ENCODE data around the gene WDR6. TPM values are rescaled to one million over a fixed set of nuclear protein-coding genes. Genes with fewer than 3 reads are reported as not detected.

Gene WDR6
- total and polyA plus RNA-seq, 10 of the 15 experiments (the other 5 are each of a cell fraction or from before 2014, with no cell fraction given) = 21.3 to 169 (median 107) TPM

GRCh38 chr3:48997102-48997635 is 10.0 kb upstream of the WDR6 start:
- TF ChIP-seq POLR2A (IDR thresholded peaks at IDR 0.05; ENCODE audit: low read depth, low read length) = peak; percentile 30; the same call in 1 of the 2 replicates
- no peak for TF ChIP-seq NRF1 (conservative IDR thresholded peaks at IDR 0.05; ENCODE audit: low read depth, low read length)
- ChIA-PET POLR2A (no interaction called here), CTCF (interaction anchor here (0.9 to 2.1 kb wide), 4 partner anchors 9 to 261 kb away, joined by 3 to 9 read pairs (median 5); partner anchors contain the start of gene WDR6), SMC1A (ENCODE audit: uncharacterized antibody, unreplicated experiment) (no interaction called here), RAD21 (ENCODE audit: unreplicated experiment) (interaction anchor here (1.0 kb wide), 1 partner anchor 9 kb away, joined by 3 read pairs; no protein-coding TSS in a partner anchor)
- ATAC-seq (no peak), FAIRE-seq (no peak), DNase-seq (ENCODE audit: low read depth, low spot score) (no peak)
- H3K9me3 ChIP-seq (replicated peaks; ENCODE audit: control insufficient read depth, insufficient read depth, low read length) = no peaks in the 10 kb centered on the region
- H2AFZ ChIP-seq (ENCODE audit: control insufficient read depth, low read depth, low read length) = no peak overlapping the region
- H3K9ac ChIP-seq (ENCODE audit: control insufficient read depth, insufficient read depth, low read length) = no peak overlapping the region
- no peak overlapping the region for H3K4me3 ChIP-seq
- no peaks in the 10 kb centered on the region for H3K4me1 ChIP-seq (ENCODE audit: control insufficient read depth, insufficient read depth, low read length)
- no TSS peak for BruUV-seq (replicated peaks)
- no peaks in the 10 kb centered on the region for H4K20me1 ChIP-seq (ENCODE audit: control insufficient read depth, insufficient read depth)
- intact Hi-C loops (cut with micrococcal nuclease; ENCODE audit: unreplicated experiment) = no loop called here
- no peaks in the 10 kb centered on the region for H3K36me3 ChIP-seq (ENCODE audit: control insufficient read depth in 2 of 2, insufficient read depth in 2 of 2, low read length in 1 of 2)
- H3K4me2 ChIP-seq (ENCODE audit: control insufficient read depth, insufficient read depth) = no peak overlapping the region
- in situ Hi-C loops (cut with MboI) = no loop called here
- H3K27ac ChIP-seq (ENCODE audit: control insufficient read depth, insufficient read depth) = no peak overlapping the region
- WGBS (ENCODE audit: insufficient coverage, insufficient replicate concordance, low lambda C conversion rate, missing lambda C conversion rate) = 96% methylated on average over 8 of the region's 8 CpGs
- no peaks in the 10 kb centered on the region for H3K27me3 ChIP-seq (replicated peaks in 1 of 2; ENCODE audit: control insufficient read depth in 2 of 2, insufficient read depth in 2 of 2, low read length in 1 of 2)
- H3K79me2 ChIP-seq (ENCODE audit: control insufficient read depth, insufficient read depth, low read length) = no peaks in the 10 kb centered on the region

GRCh38 chr3:48997714-48998637 is 9.2 kb upstream of the WDR6 start:
- Histone ChIP-seq H4K20me1 (ENCODE audit: control insufficient read depth, insufficient read depth) (no peaks in the 10 kb centered on the region), H3K27ac (ENCODE audit: control insufficient read depth, insufficient read depth) (no peak overlapping the region), H3K27me3 (replicated peaks in 1 of 2; ENCODE audit: control insufficient read depth in 2 of 2, insufficient read depth in 2 of 2, low read length in 1 of 2) (no peaks in the 10 kb centered on the region), H3K9ac (ENCODE audit: control insufficient read depth, insufficient read depth, low read length) (no peak overlapping the region), H3K4me1 (ENCODE audit: control insufficient read depth, insufficient read depth, low read length) (no peaks in the 10 kb centered on the region), H3K9me3 (replicated peaks; ENCODE audit: control insufficient read depth, insufficient read depth, low read length) (no peaks in the 10 kb centered on the region), H3K36me3 (ENCODE audit: control insufficient read depth in 2 of 2, insufficient read depth in 2 of 2, low read length in 1 of 2) (no peaks in the 10 kb centered on the region), H2AFZ (ENCODE audit: control insufficient read depth, low read depth, low read length) (no peak overlapping the region), H3K4me2 (ENCODE audit: control insufficient read depth, insufficient read depth) (no peak overlapping the region), H3K4me3 (no peak overlapping the region), H3K79me2 (ENCODE audit: control insufficient read depth, insufficient read depth, low read length) (no peaks in the 10 kb centered on the region)
- ChIA-PET RAD21 (ENCODE audit: unreplicated experiment) (interaction anchor here (1.0 kb wide), 1 partner anchor 10 kb away, joined by 3 read pairs; no protein-coding TSS in a partner anchor), POLR2A (no interaction called here), CTCF (interaction anchor here (0.9 to 2.1 kb wide), 2 partner anchors 9 to 10 kb away, joined by 4 to 6 read pairs; partner anchors contain the start of gene WDR6), SMC1A (ENCODE audit: uncharacterized antibody, unreplicated experiment) (no interaction called here)
- 94% methylated on average over 20 of the region's 20 CpGs for WGBS (ENCODE audit: insufficient coverage, insufficient replicate concordance, low lambda C conversion rate, missing lambda C conversion rate)
- intact Hi-C loops (cut with micrococcal nuclease; ENCODE audit: unreplicated experiment) (no loop called here), in situ Hi-C loops (cut with MboI) (no loop called here)
- no peak for FAIRE-seq
- no TSS peak for BruUV-seq (replicated peaks)
- ATAC-seq = no peak
- DNase-seq (ENCODE audit: low read depth, low spot score) = no peak
- TF ChIP-seq ZBED1 (IDR thresholded peaks at IDR 0.05; ENCODE audit: borderline replicate concordance) = no peak
- TF ChIP-seq MXI1 (IDR thresholded peaks at IDR 0.05; ENCODE audit: low read depth, low read length) = no peak
- no peak for TF ChIP-seq MEF2A (IDR thresholded peaks at IDR 0.05; ENCODE audit: insufficient read depth, low read depth, low read length)
- no peak for TF ChIP-seq ATF3 (IDR thresholded peaks at IDR 0.05; ENCODE audit: borderline replicate concordance, extremely low read depth, low read depth, low read length)
- TF ChIP-seq STAT1 (conservative IDR thresholded peaks at IDR 0.05) = no peak
- no peak for TF ChIP-seq SKIL (IDR thresholded peaks at IDR 0.05; ENCODE audit: low read depth, poor library complexity, severe bottlenecking)
- TF ChIP-seq ZBTB11 (CRISPR knock-in tag; IDR thresholded peaks at IDR 0.05) = no peak
